Uterus (tissue), 4 donors: Measurements from ENCODE around the gene MTRR. TPM values are rescaled to one million over a fixed set of nuclear protein-coding genes. Genes with fewer than 3 reads are reported as not detected.

Source experiments
- DNase-seq, 2 donors: peaks; one replicate each; pipeline ENCODE4 v3.0.0-alpha.2; 2019 to 2020
- H3K27ac ChIP-seq, 2 donors: fragments of 200-600 bp; sonication (generic); 1 replicate in 1 of 2; 2 replicates in 1 of 2; pipeline ENCODE4 v1.5.1; 2016 to 2018
- H3K27me3 ChIP-seq, 2 donors: fragments of 200-600 bp; sonication (generic); one replicate each; pipeline ENCODE4 v1.5.1; 2018 to 2019; ENCODE audit warnings: control low read depth in 1 of 2
- H3K36me3 ChIP-seq, 2 donors: fragments of 200-600 bp; sonication (generic); one replicate each; pipeline ENCODE4 v1.5.1; 2019; ENCODE audit warnings: control low read depth in 1 of 2
- H3K4me1 ChIP-seq, 2 donors: fragments of 200-600 bp; sonication (generic); one replicate each; pipeline ENCODE4 v1.5.1; 2018 to 2019; ENCODE audit warnings: control low read depth in 1 of 2
- H3K4me3 ChIP-seq, 2 donors: fragments of 200-600 bp; sonication (generic); 1 replicate in 1 of 2; 2 replicates in 1 of 2; pipeline ENCODE4 v1.5.1; 2018 to 2019; ENCODE audit warnings: mild to moderate bottlenecking in 1 of 2
- H3K9me3 ChIP-seq, 2 donors: fragments of 200-600 bp; sonication (generic); one replicate each; pipeline ENCODE4 v1.5.1; 2019; ENCODE audit warnings: control low read depth in 1 of 2
- CTCF ChIP-seq, 4 experiments: fragments of 200-600 bp in 2 of 4; fragments of 450-650 bp in 2 of 4; sonication (generic) in 2 of 4; IDR thresholded peaks; one replicate each; pipeline ENCODE4 v1.5.1; 2016 to 2019; ENCODE audit warnings: antibody characterized with exemption in 4 of 4, mild to moderate bottlenecking in 2 of 4, moderate library complexity in 1 of 4
- POLR2A ChIP-seq, 2 donors: fragments of 450-650 bp; IDR thresholded peaks; one replicate each; pipeline ENCODE4 v1.6.1; 2016; ENCODE audit warnings: antibody characterized with exemption in 2 of 2, mild to moderate bottlenecking in 1 of 2, moderate library complexity in 1 of 2
- intact Hi-C: fragments of 100-400 bp; cut with DNase I; formaldehyde crosslinking; loops from one replicate; pipeline ENCODE4 v1.15.1; 2023; ENCODE audit warnings: low total_unique reads
- total RNA-seq, 4 donors: library from RNA; depleted of rRNA in 3 of 4; stranded (reverse); fragments of >200 nt in 3 of 4; gene quantifications; one replicate each; pipeline versions ENCODE4 v1.1.0 to v1.2.4, GENCODE V29; 2014 to 2023
- donor health status: DM: yes; HTN: yes; CAD: no.

The MTRR gene
- total RNA-seq, 4 donors from 2014 or later, result 18.8 to 51.5 (median 33.2) TPM

GRCh38 chr5:7871653-7872052 is 2.7 kb downstream of the MTRR start:
- H3K36me3 ChIP-seq, result no peaks in the 10 kb centered on the region
- no peak overlapping the region for H3K4me3 ChIP-seq
- H3K27me3 ChIP-seq, result no peaks in the 10 kb centered on the region
- intact Hi-C loops, result no loop called here
- H3K9me3 ChIP-seq, result no peaks in the 10 kb centered on the region
- peaks cover 0 to 9% of the 10 kb centered on the region in 2 donors for H3K4me1 ChIP-seq
- no peak for DNase-seq
- H3K27ac ChIP-seq, result no peak overlapping the region
- TF ChIP-seq CTCF (IDR thresholded peaks at IDR 0.05), result no peak
- no peak for TF ChIP-seq POLR2A (IDR thresholded peaks at IDR 0.05)

- DNase-seq, result no peak
- intact Hi-C loops, result no loop called here
- no peak for TF ChIP-seq POLR2A (IDR thresholded peaks at IDR 0.05)
- no peak for TF ChIP-seq CTCF (IDR thresholded peaks at IDR 0.05)
- H3K27me3 ChIP-seq, result no peaks in the 10 kb centered on the region
- no peak overlapping the region for H3K4me3 ChIP-seq
- H3K9me3 ChIP-seq, result no peaks in the 10 kb centered on the region
- no peak overlapping the region for H3K27ac ChIP-seq
- H3K4me1 ChIP-seq, result peaks cover 0 to 9% of the 10 kb centered on the region in 2 donors
- H3K36me3 ChIP-seq, result no peaks in the 10 kb centered on the region
Measured at GRCh38 chr5:7872517-7873130, 3.7 kb downstream of the MTRR start.

- Histone ChIP-seq H3K36me3 (no peaks in the 10 kb centered on the region), H3K4me1 (peaks cover 0 to 9% of the 10 kb centered on the region in 2 donors), H3K4me3 (no peak overlapping the region), H3K27ac (no peak overlapping the region), H3K27me3 (no peaks in the 10 kb centered on the region), H3K9me3 (no peaks in the 10 kb centered on the region)
- no peak for DNase-seq
- intact Hi-C loops, result no loop called here
- TF ChIP-seq CTCF (IDR thresholded peaks at IDR 0.05), result no peak
- no peak for TF ChIP-seq POLR2A (IDR thresholded peaks at IDR 0.05)
Measured at GRCh38 chr5:7873216-7873615, 4.3 kb downstream of the MTRR start.

GRCh38 chr5:7874639-7875038 is 5.7 kb downstream of the MTRR start:
- no peaks in the 10 kb centered on the region for H3K36me3 ChIP-seq
- no peak for TF ChIP-seq POLR2A (IDR thresholded peaks at IDR 0.05)
- TF ChIP-seq CTCF (IDR thresholded peaks at IDR 0.05), result no peak
- H3K27me3 ChIP-seq, result no peaks in the 10 kb centered on the region
- DNase-seq, result no peak
- H3K4me1 ChIP-seq, result peaks cover 0 to 9% of the 10 kb centered on the region in 2 donors
- H3K4me3 ChIP-seq, result no peak overlapping the region
- intact Hi-C loops, result no loop called here
- H3K27ac ChIP-seq, result no peak overlapping the region
- H3K9me3 ChIP-seq, result no peaks in the 10 kb centered on the region

GRCh38 chr5:7875151-7875550 is 6.2 kb downstream of the MTRR start:
- Histone ChIP-seq H3K4me3 (no peak overlapping the region), H3K9me3 (no peaks in the 10 kb centered on the region), H3K36me3 (no peaks in the 10 kb centered on the region), H3K4me1 (peaks cover 0 to 7% of the 10 kb centered on the region in 2 donors), H3K27me3 (no peaks in the 10 kb centered on the region), H3K27ac (no peak overlapping the region)
- no peak for DNase-seq
- intact Hi-C loops, result no loop called here
- TF ChIP-seq POLR2A (IDR thresholded peaks at IDR 0.05) (no peak), CTCF (IDR thresholded peaks at IDR 0.05) (no peak)
